Hematopoietic multipotent progenitor cell treated with erythropoietin and hydrocortisone succinate and interleukin-3 and kit ligand, for 15 days (in vitro differentiated cells): ENCODE measurements around the gene TARM1.
"Not testable (repeated sequence)": the region's sequence is repeated elsewhere in the genome, so short reads cannot be mapped to it uniquely, and the experiment has no call there.

Source experiments
- DNase-seq: peaks from one replicate; pipeline ENCODE4 v3.0.0-alpha.2; 2015; ENCODE audit warnings: low spot score

Gene TARM1

DNA sequence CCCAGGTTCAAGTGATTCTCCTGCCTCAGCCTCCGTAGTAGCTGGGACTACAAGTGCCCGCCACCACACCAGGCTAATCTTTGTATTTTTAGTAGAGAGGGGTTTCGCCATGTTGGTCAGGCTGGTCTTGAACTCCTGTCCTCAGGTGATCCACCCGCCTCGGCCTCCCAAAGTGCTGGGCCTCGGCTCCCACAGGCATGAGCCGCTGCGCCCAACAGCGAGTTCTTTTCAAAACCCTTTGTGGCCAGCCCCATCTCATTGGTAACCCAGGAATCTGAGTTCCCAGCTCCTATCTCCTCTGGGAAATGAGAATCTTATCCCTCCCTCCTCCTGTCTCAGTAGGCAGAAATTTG, 18.7 kb upstream of the TARM1 start:
- DNase-seq = not testable (repeated sequence)

DNA sequence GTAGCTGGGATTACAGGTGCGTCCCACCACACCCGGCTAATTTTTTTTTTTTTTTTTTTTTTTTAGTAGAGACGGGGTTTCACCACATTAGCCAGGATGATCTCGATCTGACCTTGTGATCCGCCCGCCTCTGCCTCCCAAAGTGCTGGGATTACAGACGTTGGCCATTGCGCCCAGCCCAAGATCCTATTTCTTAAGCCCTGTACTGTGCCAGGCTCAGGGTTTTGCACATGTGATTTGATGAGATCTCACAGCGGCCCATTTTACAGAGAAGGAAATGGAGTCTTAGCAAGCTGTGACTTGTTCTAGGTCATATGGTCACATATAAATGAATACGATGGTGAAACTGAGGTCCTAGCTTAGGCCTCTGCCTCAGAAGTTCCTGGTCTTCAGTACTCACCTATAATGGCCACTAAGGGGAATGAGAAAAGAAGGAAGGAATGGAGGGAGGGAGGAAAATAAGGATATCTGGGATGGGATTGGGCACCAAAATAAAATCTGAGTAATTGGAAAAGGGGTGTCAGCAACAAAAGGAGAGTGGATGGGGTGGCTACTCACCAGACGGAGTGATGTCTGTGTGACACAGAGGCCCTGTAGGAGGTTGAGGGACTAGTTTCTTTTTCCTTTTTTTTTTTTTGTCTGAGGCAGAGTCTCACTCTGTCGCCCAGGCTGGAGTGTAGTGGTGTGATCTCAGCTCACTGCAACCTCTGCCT, 18.2 kb upstream of the TARM1 start:
- DNase-seq = no peak

DNA sequence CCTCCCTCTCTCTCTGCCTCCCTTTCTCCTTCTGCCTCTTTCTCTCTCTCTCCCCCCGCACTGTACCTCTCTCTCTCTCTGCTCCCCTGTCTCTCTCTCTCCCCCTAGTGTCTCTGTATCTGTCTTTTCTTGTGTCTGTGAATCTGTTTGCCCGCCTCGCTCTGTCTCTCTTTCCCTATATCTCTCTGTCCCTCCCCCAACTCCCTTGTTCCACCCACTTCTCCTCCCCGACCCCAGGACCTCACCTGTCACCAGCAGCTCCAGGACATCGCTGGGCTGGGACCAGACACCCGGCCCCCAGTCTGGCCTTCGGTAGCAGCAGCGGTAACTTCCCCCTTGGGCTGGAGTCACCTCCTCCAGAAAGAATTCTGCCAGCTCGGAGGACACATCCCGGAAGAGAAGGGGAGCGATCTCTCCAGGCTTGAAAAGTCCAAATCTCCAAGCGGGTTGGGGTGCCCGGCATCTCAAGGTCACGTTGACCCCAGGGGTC, 15.5 kb upstream of the TARM1 start:
- DNase-seq = no peak

DNA sequence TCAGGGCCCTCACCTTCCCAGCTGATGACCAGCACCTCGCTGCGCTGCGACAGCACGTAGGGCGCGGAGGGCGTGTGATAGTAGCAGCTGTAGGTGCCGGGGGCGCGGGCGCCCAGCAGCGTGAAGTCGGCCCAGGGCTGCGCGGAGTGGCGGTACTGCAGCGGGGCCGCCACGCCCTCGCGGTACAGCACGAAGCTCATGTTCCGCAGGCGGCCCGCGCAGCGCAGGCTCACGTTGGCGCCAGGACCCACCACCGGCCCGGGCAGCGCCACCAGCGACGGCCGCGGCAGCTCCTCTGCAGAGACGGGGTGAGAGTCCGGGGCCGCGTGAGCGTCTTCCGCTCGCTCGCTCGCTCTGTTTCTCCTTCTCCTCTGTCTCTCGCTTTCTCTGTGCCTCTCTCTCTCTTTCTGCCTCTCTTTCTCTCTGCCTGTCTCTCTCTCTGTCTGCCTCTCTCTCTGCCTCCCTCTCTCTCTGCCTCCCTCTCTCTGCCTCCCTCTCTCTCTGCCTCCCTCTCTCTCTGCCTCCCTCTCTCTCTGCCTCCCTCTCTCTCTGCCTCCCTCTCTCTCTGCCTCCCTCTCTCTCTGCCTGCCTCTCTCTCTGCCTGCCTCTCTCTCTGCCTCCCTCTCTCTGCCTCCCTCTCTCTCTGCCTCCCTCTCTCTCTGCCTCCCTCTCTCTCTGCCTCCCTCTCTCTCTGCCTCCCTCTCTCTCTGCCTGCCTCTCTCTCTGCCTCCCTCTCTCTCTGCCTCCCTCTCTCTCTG, 14.9 kb upstream of the TARM1 start:
- DNase-seq = not testable (repeated sequence)

DNA sequence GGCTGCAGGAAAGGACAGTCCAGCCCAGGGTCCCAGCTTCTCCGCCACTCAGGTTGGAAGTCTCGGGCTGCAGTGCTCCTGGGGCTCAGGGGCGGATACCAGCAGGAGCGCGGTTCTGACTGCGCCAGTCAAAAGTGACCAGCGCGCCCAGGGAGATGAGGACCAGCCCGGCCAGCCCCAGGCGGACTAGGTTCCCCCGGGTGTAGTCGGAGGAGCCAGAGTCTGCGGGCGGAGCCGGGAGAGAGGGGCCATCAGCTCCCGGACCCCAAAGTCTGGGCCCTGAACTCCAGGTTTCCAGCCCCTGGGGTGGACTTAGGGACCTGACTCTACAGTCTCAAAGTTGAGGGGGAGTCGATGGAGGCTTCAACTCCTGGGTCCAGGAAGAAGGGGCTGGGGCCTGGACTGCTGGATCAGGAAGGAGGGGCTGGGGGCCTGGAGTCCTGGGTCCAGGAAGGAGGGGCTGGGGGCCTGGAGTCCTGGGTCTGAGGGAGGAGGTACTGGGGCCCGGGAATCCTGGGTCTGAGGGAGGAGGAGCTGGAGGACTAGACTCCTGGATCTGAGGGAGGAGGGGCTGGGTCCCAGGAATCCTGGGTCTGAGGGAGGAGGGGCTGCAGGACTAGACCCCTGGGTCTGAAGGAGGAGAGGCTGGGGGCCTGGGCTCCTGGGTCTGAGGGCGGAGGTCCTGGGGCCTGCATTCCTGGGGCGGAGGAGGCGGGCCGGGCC, 14.1 kb upstream of the TARM1 start:
- no peak for DNase-seq

DNA sequence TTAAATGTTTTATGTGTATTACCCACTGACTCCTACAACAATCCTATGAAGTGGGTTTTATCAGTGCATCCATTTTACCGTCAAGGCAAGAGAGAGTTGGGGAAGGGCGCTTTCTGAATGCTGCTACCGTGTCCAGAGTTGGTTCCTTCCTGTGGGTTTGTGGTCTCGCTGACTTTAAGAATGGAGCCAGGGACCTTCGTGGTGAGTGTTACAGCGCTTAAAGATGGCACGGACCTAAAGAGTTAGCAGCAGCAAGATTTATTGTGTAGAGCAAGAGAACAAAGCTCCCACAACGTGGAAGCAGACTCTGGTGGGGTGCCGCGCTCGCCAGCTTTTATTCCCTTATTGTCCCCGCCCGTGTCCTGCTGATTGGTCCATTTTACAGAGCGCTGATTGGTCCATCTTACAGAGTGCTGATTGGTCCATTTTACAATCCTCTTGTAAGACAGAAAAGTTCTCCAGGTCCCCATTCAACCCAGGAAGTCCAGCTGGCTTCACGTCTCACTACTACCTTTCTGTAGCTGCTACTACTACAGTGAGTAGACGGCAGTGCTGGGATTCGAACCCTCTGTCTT, 13.3 kb upstream of the TARM1 start:
- no peak for DNase-seq

DNA sequence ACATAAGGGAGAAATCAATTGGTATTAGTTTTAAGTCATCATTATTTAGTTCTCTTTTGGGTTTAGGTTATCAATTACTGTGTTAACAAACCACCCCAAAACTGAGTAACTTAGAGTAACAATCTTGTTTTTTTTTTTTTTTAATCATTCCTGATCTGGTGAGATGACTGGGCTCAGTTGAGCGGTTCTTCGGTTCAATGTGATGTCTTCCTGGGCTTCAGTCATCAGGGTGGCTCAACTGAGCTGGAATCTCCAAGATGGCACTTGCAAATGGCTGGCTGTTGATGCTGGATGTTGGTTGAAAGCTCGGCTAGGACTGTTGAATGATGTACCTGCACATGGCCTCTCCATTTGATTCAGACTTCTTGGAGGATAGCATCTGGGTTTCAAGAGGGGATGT, 3.2 kb upstream of the TARM1 start:
- no peak for DNase-seq

DNA sequence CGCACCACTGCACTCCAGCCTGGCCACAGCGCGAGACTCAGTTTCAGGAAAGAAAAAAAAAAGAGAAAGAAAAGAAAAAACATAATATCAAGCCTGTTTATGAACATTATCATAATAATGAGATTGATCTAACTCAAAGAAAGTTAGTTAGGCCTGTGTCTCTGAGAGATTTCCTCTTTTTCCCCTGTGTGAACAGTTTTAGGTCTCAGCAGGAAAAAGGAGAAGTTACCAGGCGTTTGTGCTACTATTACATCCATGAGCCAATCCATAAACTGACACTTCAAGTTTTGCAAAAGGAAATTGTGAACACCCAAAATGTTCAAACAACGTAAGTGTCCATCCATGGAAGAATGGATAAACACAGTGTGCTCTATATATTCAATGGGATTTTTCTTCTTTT, 3.8 kb downstream of the TARM1 start:
- DNase-seq = no peak

DNA sequence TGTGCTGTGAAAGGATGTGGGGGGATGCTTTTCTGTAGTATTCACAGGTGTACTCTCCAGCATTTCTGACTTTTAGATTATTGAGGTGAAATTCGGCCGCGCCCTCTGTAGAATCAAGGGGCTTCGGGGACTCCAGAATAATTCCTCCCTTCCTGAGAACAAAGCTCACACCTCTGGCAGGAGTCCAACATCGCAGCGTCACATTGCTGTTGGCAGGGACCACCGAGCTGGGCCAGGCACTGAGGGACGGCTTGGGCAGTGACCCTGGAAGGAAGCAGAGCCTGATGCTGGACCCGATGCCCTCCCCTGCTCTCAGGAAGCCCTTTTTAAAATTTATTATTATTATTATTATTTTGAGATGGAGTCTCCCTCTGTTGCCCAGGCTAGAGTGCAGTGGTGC, 6.3 kb downstream of the TARM1 start:
- no peak for DNase-seq

DNA sequence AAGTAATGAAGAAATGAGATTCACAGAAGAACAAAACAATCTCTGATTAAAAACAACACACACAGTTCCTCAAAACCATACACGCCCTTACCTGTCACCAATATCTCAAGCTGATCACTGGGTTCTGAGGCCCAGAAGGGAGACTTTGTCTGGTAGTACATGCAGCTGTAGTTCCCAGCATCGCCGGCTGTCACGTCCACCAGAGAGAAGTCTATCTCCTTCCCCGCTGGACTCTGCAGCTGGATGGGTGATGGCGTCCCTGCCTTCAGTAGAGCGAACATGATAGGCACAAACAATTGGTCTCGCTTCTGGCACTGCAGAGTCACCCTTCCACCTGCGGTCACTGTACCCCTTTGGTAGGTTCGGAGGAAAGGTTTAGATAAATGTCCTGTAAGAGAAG, 7.3 kb downstream of the TARM1 start:
- no peak for DNase-seq

DNA sequence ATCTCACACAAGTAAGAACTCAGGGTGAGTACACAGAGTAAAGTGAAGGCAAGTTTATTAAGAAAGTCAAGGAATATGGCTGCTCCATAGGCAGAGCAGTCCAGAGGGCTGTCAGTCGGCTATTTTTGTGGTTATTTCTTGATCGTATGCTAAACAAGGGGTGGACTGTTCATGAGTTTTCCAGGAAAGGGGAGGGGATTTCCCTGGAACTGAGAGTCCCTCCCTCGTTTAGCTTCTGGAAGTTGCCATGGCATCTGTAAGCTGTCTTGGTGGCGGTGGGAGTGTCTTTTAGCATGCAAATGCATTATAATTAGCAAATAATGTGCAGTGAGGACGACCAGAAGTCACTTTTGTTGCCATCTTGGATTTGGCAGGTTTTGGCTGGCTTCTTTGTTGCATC, 11.7 kb downstream of the TARM1 start:
- no peak for DNase-seq

DNA sequence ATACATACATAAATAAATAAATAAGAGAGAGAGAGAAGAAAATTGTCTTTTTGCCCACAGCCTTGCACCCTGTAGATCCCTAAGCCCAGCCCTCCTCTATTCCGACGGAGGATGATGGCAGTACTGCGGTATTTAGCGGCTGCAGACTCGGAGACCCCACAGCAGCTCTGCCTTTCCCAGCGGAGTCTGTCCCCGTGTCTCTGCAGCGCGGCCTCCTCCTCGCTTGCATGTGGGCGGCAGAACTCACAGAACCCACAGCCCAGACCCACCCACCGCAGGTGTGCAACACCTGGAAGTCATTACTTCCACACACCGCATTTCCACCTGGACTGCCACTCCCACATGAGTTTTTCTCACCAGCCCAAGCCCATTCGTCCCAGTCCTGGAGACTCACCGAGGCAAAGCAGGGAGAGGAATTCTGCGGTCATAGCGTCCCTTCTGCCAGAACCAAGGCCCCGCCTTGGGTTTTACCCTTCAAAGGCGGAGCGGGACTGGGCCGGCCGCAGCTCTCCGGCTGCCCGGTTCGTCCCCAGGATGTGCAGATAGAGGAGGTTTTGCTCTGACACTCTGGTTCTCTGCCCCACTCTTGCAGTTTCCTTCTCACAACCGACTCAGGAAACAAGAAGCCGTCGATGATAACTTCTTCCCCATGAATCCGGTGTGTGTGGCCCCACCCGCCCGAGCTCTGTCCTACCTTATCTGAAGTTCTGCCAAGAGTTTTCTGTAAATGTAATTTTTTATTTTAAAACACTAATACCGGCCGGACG, 17.6 kb downstream of the TARM1 start, which contains the start of gene VSTM1:
Gene VSTM1 (minus strand): TSS at position 548 of the 767 bp plus-strand sequence. CDS start 120 bp downstream, at position 428.
- DNase-seq = no peak

DNA sequence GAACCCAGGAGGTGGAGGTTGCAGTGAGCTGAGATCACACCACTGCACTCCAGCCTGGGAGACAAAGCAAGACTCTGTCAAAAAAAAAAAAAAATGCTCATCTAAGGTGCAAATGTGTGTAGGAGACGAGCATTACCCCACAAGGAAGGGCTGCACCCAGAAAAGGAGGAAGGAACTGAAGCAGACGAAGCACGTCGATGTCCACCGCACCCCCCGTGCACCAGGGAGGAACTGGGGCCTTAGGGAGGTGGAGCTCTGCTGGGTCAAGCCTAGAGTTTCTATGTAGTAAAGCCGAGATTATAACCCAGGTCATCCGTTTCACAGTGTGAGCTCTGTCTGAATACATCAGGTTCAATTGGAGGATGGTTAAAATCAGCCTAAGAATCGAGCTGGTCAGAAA, 18.5 kb downstream of the TARM1 start:
- DNase-seq = no peak

DNA sequence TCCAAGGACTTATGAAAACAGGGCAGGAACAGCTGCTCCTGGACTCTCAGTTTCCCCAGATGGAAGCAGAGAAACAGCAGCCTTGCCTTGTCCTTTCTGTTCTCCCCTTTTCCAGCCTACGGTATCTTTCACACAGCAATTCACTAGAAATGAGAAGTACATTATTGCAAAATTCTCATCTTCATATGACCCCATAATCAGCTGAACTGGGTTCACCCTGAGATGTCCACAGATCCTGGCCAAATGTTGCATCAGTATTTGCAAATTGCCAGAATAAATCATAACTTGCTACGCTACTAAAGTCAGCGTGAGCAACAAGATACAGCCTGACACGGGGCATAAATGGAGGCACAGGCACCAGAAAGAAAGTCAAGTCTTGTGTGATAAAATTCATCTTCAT, 33.5 kb downstream of the TARM1 start:
- no peak for DNase-seq

DNA sequence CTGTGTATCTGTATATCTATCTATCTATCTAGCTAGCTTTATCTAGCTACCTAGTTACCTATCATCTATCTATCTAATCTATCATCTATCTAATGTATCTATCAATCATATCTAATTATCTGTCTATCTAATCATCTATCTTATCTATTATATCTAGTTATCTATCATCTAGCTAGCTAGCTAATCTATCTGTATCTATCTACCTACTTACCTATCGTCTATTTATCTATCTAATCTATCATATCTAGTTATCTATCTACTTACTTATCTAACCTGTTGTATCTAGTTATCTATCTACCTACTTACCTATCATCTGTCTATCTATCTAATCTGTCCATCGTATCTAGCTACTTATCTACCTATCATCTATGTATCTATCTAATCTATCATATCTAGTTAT, 35.4 kb downstream of the TARM1 start:
- no peak for DNase-seq

DNA sequence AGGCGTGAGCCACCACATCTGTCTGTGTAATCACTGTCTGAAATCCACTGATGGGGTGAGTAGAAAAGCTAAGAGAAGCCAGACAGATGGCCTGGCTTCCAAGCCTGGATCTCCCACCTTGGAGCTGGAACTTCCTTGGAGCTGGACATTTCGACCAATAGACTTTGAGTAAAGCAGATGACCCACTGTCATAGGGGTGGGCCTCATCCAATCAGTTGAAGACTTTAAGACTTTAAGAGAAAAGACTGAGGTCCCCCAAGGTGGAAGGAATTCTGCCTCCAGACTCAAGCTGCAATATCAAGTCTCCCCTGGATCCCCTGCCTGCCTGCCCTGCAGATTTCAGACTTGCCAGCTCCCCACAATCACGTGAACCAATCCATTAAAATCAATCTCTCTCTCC, 38.2 kb downstream of the TARM1 start:
- no peak for DNase-seq

DNA sequence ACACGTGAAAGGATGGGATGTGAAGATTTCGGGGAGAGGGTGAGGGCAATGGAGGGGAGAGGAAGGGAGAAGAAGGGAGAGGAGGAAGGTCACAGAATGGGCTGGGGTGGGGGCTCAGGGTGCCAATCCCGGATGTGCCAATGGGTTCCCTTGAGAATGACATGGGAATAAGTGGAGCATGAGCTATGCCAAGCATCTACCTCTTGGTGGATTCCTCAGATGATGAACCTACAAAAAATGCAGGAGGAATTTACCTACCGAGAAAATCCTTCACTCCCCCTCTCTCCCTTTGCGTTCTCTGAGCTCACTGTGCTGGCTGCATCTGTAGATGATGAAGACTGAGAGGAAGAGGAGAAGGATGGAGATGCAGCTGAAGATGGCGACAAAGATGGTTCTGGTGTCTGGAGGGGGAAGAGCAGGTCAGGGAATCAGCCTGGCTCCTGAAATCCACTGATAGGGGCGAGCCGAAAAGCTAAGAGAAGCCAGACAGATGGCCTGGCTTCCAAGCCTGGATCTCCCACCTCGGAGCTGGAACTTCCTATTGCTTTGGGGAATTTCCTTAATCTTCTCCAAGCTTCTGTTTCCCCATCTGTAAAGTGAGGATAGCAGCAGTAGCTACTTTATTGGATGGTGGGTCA, 39.1 kb downstream of the TARM1 start:
- DNase-seq = no peak

DNA sequence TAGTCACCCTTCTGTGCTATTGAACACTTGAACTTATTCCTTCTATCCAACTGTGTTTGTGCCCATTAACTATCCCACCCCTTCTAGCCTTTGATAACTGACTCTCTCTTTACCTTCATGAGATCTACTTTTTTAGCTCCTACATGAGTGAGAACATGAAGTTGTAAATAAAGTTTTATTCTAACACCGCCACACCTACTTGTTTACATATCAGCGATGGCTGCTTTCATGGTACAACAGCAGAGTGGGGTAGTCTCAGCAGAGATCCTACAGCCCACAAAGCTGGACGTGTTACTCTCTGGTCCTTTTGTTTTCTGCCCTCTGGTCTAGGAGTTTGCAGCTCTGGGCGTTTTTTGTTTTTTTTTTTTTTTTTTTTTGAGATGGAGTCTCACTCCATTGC, 41.2 kb downstream of the TARM1 start:
- no peak for DNase-seq

DNA sequence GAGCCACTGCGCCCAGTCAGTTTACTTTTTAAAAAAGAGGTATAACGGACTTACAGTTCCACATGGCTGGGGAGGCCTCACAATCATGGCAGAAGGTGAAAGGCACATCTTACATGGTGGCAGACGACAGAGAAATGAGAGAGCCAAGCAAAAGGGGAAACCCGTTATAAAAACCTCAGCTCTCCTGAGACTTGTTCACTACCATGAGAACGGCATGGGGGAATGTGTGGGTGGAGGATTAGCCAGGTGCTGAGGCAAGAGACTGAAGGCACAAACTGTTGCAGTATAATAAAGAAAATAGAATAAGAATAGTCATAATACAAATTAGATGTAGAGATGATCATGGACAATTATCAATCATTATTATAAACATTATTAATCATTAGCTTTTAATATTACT, 44.6 kb downstream of the TARM1 start:
- DNase-seq = not testable (repeated sequence)

DNA sequence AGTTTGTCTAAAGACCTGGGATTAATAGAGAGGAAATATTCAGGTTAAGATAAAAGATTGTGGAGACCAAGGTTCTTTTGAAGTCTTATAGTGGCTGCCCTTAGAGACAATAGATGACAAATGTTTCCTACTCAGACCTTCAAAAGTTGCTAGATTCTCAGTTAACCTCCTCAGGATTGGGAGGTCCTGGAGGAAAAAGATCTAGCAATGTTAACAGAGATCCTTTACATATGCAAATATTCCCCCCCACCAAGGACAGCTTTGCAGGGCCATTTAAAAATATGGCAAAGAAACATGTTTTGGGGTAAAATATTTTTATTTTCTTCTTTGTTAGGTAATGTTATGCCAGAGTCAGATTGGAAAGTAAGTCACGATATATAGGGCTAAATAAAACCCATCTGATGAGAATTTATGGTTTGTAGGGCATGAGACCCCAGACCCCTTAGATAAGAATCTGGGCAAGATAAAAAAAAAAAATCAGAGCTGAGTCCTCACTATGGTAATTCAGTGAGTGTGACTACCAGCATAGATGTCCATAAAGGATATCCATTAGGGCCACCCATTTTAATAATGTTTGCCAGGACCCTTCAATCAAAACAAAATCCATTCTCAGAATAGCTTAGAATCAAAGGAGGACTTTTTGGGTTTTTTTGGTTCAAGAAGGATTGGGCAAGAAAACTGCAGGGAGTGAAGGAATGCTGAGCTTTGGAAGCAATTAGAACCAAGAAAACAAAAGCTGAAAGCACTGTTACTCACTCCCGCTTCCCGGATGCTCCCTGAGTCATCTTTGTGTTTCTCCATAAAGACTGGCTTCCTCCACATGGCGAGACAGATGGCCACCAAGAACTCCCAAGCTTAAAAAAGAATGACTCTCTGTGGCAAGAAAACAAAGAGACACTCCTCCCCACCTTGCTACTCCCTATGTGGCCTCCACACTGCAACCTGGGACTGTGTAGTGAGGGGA, 45.7 kb downstream of the TARM1 start:
- DNase-seq = no peak
